HepG2 (cell line): ENCODE data around the gene TAS1R1. TPM values are rescaled to one million over a fixed set of nuclear protein-coding genes. Genes with fewer than 3 reads are reported as not detected.

Experiments
- ATM ChIP-seq: fragments of 450-650 bp; IDR thresholded peaks from 2 replicates; pipeline ENCODE4 v1.7.1; 2017; ENCODE audit warnings: mild to moderate bottlenecking, borderline replicate concordance
- CERS6 ChIP-seq: sonication (generic); formaldehyde crosslinking; IDR thresholded peaks from 2 replicates; pipeline ENCODE4 v1.5.0; 2020; ENCODE audit warnings: missing genetic modification reagents
- DMAP1 ChIP-seq: IDR thresholded peaks from 2 replicates; pipeline ENCODE4 v1.6.1; 2016
- GATA4 ChIP-seq: sonication (generic); IDR thresholded peaks from 2 replicates; pipeline ENCODE4 v1.6.1; 2016; ENCODE audit warnings: antibody characterized with exemption, low read depth, borderline replicate concordance
- GPN1 ChIP-seq: sonication (generic); formaldehyde crosslinking; IDR thresholded peaks from 2 replicates; pipeline ENCODE4 v1.5.1; 2020; ENCODE audit warnings: missing genetic modification reagents, borderline replicate concordance
- HES4 ChIP-seq: sonication (generic); formaldehyde crosslinking; IDR thresholded peaks from 2 replicates; pipeline ENCODE4 v1.9.0; 2021; ENCODE audit warnings: mild to moderate bottlenecking, missing genetic modification reagents, borderline replicate concordance
- HNRNPLL ChIP-seq: fragments of 200-400 bp; formaldehyde crosslinking; IDR thresholded peaks from 2 replicates; pipeline ENCODE4 v1.6.1; 2017; ENCODE audit warnings: mild to moderate bottlenecking, low read depth, low read length; ENCODE audit not compliant: poor library complexity, severe bottlenecking
- HOXA9 ChIP-seq: sonication (generic); formaldehyde crosslinking; IDR thresholded peaks from 2 replicates; pipeline ENCODE4 v1.8.1; 2022; ENCODE audit warnings: missing genetic modification reagents, mild to moderate bottlenecking, moderate library complexity, borderline replicate concordance
- KLF6 ChIP-seq: IDR thresholded peaks from 2 replicates; pipeline ENCODE4 v1.8.0; 2016; ENCODE audit warnings: missing biosample characterization, missing genetic modification reagents
- KMT2A ChIP-seq: sonication (generic); formaldehyde crosslinking; IDR thresholded peaks from 2 replicates; pipeline ENCODE4 v1.4.0; 2020; ENCODE audit warnings: missing genetic modification reagents
- KMT2B ChIP-seq: IDR thresholded peaks from 2 replicates; pipeline ENCODE4 v1.6.1; 2016; ENCODE audit warnings: missing genetic modification reagents, missing compliant biosample characterization
- MIER2 ChIP-seq: IDR thresholded peaks from 2 replicates; pipeline ENCODE4 v1.6.1; 2016; ENCODE audit warnings: missing biosample characterization, missing genetic modification reagents
- NR2F1 ChIP-seq, 2 experiments: fragments of 450-650 bp in 1 of 2; formaldehyde crosslinking in 1 of 2; IDR thresholded peaks; 2 replicates each; pipeline versions ENCODE4 v1.5.0 to v1.6.1; 2016 to 2020; ENCODE audit warnings: mild to moderate bottlenecking in 1 of 2, missing compliant biosample characterization in 1 of 2, missing genetic modification reagents in 1 of 2, moderate library complexity in 1 of 2
- PATZ1 ChIP-seq: sonication (generic); formaldehyde crosslinking; IDR thresholded peaks from 2 replicates; pipeline ENCODE4 v1.4.0; 2020; ENCODE audit warnings: missing genetic modification reagents
- RBM22 ChIP-seq: fragments of 200-400 bp; formaldehyde crosslinking; optimal IDR thresholded peaks from 2 replicates; pipeline ENCODE3; 2017; ENCODE audit warnings: mild to moderate bottlenecking, low read length, moderate library complexity
- RBM39 ChIP-seq: fragments of 200-400 bp; formaldehyde crosslinking; IDR thresholded peaks from one replicate; pipeline ENCODE4 v1.6.1; 2018; ENCODE audit warnings: antibody characterized with exemption, mild to moderate bottlenecking, low read depth, low read length; ENCODE audit not compliant: poor library complexity, severe bottlenecking
- XRCC5 ChIP-seq: fragments of 200-400 bp; formaldehyde crosslinking; optimal IDR thresholded peaks from 2 replicates; pipeline ENCODE3; 2017; ENCODE audit warnings: mild to moderate bottlenecking, low read length
- ZMYM4 ChIP-seq: sonication (generic); formaldehyde crosslinking; IDR thresholded peaks from 2 replicates; pipeline ENCODE4 v1.8.1; 2023; ENCODE audit warnings: mild to moderate bottlenecking, missing genetic modification reagents
- ZNF160 ChIP-seq: sonication (generic); formaldehyde crosslinking; IDR thresholded peaks from 2 replicates; pipeline ENCODE4 v1.8.0; 2022; ENCODE audit warnings: mild to moderate bottlenecking, inconsistent platforms, missing genetic modification reagents
- ZNF264 ChIP-seq: sonication (generic); formaldehyde crosslinking; IDR thresholded peaks from 2 replicates; pipeline ENCODE4 v1.4.0; 2020; ENCODE audit warnings: missing genetic modification reagents
- ZNF562 ChIP-seq: sonication (generic); formaldehyde crosslinking; IDR thresholded peaks from 2 replicates; pipeline ENCODE4 v1.8.0; 2022; ENCODE audit warnings: missing genetic modification reagents, borderline replicate concordance
- ZNF724P ChIP-seq: sonication (generic); formaldehyde crosslinking; IDR thresholded peaks from 2 replicates; pipeline ENCODE4 v1.8.0; 2022; ENCODE audit warnings: missing genetic modification reagents, borderline replicate concordance
- ZNF766 ChIP-seq: sonication (generic); formaldehyde crosslinking; IDR thresholded peaks from 2 replicates; pipeline ENCODE4 v1.5.0; 2020; ENCODE audit warnings: missing genetic modification reagents, borderline replicate concordance
- ZNF788 ChIP-seq: sonication (generic); formaldehyde crosslinking; IDR thresholded peaks from 2 replicates; pipeline ENCODE4 v1.5.0; 2020; ENCODE audit warnings: mild to moderate bottlenecking, missing genetic modification reagents, borderline replicate concordance
- polyA plus RNA-seq, 8 experiments: library from polyadenylated mRNA; depleted of rRNA in 3 of 8; stranded (reverse) in 7 of 8; unstranded in 1 of 8; fragments of >200 nt; fragmentation: Illumina TruSeq in 4 of 8; extraction: Trizol in 4 of 8; gene quantifications; 2 replicates each; pipeline versions ENCODE4 v1.2.1 to v1.2.3, GENCODE V29; 2011 to 2016; ENCODE audit warnings: low read depth in 4 of 8, missing spikeins in 1 of 8, mixed read lengths in 1 of 8; ENCODE audit not compliant: insufficient read depth in 1 of 8
- total RNA-seq, 5 experiments: library from RNA; depleted of rRNA; stranded (reverse); fragments of >200 nt; fragmentation: Illumina TruSeq; extraction: Trizol; gene quantifications; 2 replicates each; pipeline ENCODE4 v1.2.3, GENCODE V29; 2016; ENCODE audit warnings: low read depth in 1 of 5
- TF ChIP-seq, protein P1 (sequence below), 2 experiments: sonication (generic) in 1 of 2; formaldehyde crosslinking in 1 of 2; IDR thresholded peaks; 2 replicates each; pipeline versions ENCODE4 v1.4.0 to v1.6.1; 2018 to 2020; ENCODE audit warnings: missing genetic modification reagents in 2 of 2, borderline replicate concordance in 1 of 2, low read depth in 1 of 2, mild to moderate bottlenecking in 1 of 2, missing biosample characterization in 1 of 2

The TAS1R1 gene
- total and polyA plus RNA-seq, 2 of the 13 experiments (the other 11 are each of a cell fraction or from before 2014, with no cell fraction given): 1.4 to 1.6 TPM

GRCh38 chr1:6624710-6625583, 69.8 kb downstream of the TAS1R1 start, which contains the start of gene THAP3 (continued):
- TF ChIP-seq PATZ1 (CRISPR knock-in tag): peak; percentile 17; the same call in 1 of the 2 replicates
- no peak for TF ChIP-seq ZNF562
- TF ChIP-seq ZNF160 (CRISPR knock-in tag): peak; percentile 66
- no peak for TF ChIP-seq NR2F1 (CRISPR knock-in tag; IDR thresholded peaks at IDR 0.05)
- no peak for TF ChIP-seq ZNF724P (CRISPR knock-in tag)
- no peak for TF ChIP-seq ZMYM4 (CRISPR knock-in tag)
- no peak for TF ChIP-seq ZNF766 (CRISPR knock-in tag)
- TF ChIP-seq MIER2 (CRISPR knock-in tag): 0 out of 2 replicates have a peak, but pooled peaks have one; percentile 19
- peak; percentile 47 for TF ChIP-seq HNRNPLL
- peak; percentile 44; the same call in 1 of the 2 replicates for TF ChIP-seq ZNF788 (CRISPR knock-in tag)
- TF ChIP-seq RBM22: peak; percentile 63
- 0 out of 2 replicates have a peak, but pooled peaks have one; percentile 22 for TF ChIP-seq KMT2B (CRISPR knock-in tag)
- TF ChIP-seq HES4 (CRISPR knock-in tag): 0 out of 2 replicates have a peak, but pooled peaks have one; percentile 47
- TF ChIP-seq XRCC5: no peak
- peak; percentile 61; the same call in 1 of the 2 replicates for TF ChIP-seq DMAP1
- peak; percentile 40; the same call in 1 of the 2 replicates for TF ChIP-seq ZNF264
- TF ChIP-seq, protein P1, sequence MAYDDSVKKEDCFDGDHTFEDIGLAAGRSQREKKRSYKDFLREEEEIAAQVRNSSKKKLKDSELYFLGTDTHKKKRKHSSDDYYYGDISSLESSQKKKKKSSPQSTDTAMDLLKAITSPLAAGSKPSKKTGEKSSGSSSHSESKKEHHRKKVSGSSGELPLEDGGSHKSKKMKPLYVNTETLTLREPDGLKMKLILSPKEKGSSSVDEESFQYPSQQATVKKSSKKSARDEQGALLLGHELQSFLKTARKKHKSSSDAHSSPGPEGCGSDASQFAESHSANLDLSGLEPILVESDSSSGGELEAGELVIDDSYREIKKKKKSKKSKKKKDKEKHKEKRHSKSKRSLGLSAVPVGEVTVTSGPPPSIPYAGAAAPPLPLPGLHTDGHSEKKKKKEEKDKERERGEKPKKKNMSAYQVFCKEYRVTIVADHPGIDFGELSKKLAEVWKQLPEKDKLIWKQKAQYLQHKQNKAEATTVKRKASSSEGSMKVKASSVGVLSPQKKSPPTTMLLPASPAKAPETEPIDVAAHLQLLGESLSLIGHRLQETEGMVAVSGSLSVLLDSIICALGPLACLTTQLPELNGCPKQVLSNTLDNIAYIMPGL (CRISPR knock-in tag; IDR thresholded peaks at IDR 0.05; ENCODE audit: borderline replicate concordance in 1 of 2, low read depth in 1 of 2): peak; percentile 53 to 75; a peak in 2 of 4 replicates
- no peak for TF ChIP-seq ATM
- peak; percentile 28 for TF ChIP-seq RBM39
- 0 out of 2 replicates have a peak, but pooled peaks have one; percentile 58 for TF ChIP-seq HOXA9 (CRISPR knock-in tag)
- no peak for TF ChIP-seq GPN1
- no peak for TF ChIP-seq KLF6
- no peak for TF ChIP-seq CERS6
- TF ChIP-seq KMT2A (CRISPR knock-in tag): no peak
- no peak for TF ChIP-seq GATA4
